Kasumi-1 (cell line): ENCODE data around the gene YJEFN3.

Source experiments
- DNase-seq, 2 experiments: peaks; one replicate each; lab custom pipeline; 2025; lab: John Stamatoyannopoulos, UW

Gene YJEFN3

GRCh38 chr19:19554074-19555023, 25.6 kb downstream of the YJEFN3 start:
- peak; percentile 31 to 35 for DNase-seq

- no peak for DNase-seq
Measured at GRCh38 chr19:19558055-19558454, 29.3 kb downstream of the YJEFN3 start.

- no peak for DNase-seq
Measured at GRCh38 chr19:19558636-19559035, 29.9 kb downstream of the YJEFN3 start.

GRCh38 chr19:19559931-19560330, 31.2 kb downstream of the YJEFN3 start:
- peak; percentile 14 to 20 for DNase-seq

GRCh38 chr19:19561946-19562664, 33.4 kb downstream of the YJEFN3 start:
- no peak for DNase-seq

GRCh38 chr19:19562665-19563347, 34.1 kb downstream of the YJEFN3 start:
- no peak for DNase-seq

- DNase-seq, result no peak
Measured at GRCh38 chr19:19563348-19563848, 34.7 kb downstream of the YJEFN3 start.

- DNase-seq, result no peak
Measured at GRCh38 chr19:19566306-19566705, 37.6 kb downstream of the YJEFN3 start.

GRCh38 chr19:19567391-19567790, 38.7 kb downstream of the YJEFN3 start:
- DNase-seq, result no peak

- DNase-seq, result no peak
Measured at GRCh38 chr19:19568802-19569756, 40.4 kb downstream of the YJEFN3 start.

- DNase-seq, result no peak
Measured at GRCh38 chr19:19570571-19570970, 41.9 kb downstream of the YJEFN3 start.

- DNase-seq, result no peak
Measured at GRCh38 chr19:19571071-19571786, 42.5 kb downstream of the YJEFN3 start.

- DNase-seq, result no peak
Measured at GRCh38 chr19:19575411-19575810, 46.7 kb downstream of the YJEFN3 start.

- DNase-seq, result no peak
Measured at GRCh38 chr19:19578252-19578651, 49.5 kb downstream of the YJEFN3 start.

GRCh38 chr19:19579533-19580361, 51.0 kb downstream of the YJEFN3 start:
- DNase-seq, result no peak

- DNase-seq, result no peak
Measured at GRCh38 chr19:19580418-19580817, 51.7 kb downstream of the YJEFN3 start.

- no peak for DNase-seq
Measured at GRCh38 chr19:19581391-19581790, 52.7 kb downstream of the YJEFN3 start.

- no peak for DNase-seq
Measured at GRCh38 chr19:19582471-19582870, 53.8 kb downstream of the YJEFN3 start.

- DNase-seq, result no peak
Measured at GRCh38 chr19:19584356-19584755, 55.6 kb downstream of the YJEFN3 start.
